ENCODE measurements around the gene KDF1.
"Not testable (repeated sequence)": the region's sequence is repeated elsewhere in the genome, so short reads cannot be mapped to it uniquely, and the experiment has no call there.

KDF1 gene

DNA sequence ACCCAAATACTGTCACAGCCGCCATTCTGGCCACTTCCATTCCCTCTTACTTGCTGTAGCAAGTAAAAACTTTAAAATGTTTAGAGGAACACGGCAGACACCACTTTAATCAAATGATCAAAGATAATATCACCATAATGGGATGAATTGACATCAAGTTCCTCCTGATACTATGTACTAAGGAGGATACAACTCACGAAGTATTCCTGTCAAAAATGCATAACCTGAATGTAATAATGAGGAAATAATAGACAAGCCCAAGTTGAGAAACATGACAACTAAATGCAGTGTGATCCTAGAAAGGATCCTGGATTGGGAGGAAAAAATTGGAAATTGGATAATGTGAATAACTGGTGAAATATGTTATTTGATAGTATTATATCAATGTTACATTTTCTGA is 3.9 kb downstream of the KDF1 start:
- DNase-seq (ENCODE audit: low read depth in 2 of 2), result no peak

DNA sequence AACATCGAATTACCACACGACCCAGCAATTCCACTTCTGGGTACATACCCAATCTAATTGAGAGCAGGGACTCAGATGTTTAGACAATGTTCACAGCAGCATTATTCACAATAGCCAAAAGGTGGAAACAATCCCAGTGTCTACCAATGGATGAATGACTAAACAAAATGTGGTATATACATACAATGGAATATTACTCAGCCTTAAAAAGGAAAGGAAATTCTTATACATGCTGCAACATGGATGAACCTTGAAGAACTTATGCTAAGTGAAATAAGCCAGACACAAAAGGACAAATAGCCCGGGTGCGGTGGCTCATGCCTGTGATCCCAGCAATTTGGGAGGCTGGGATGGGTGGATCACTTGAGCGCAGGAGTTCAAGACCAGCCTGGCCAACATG is 6.9 kb downstream of the KDF1 start:
- no peak for DNase-seq (ENCODE audit: low read depth in 2 of 2)

DNA sequence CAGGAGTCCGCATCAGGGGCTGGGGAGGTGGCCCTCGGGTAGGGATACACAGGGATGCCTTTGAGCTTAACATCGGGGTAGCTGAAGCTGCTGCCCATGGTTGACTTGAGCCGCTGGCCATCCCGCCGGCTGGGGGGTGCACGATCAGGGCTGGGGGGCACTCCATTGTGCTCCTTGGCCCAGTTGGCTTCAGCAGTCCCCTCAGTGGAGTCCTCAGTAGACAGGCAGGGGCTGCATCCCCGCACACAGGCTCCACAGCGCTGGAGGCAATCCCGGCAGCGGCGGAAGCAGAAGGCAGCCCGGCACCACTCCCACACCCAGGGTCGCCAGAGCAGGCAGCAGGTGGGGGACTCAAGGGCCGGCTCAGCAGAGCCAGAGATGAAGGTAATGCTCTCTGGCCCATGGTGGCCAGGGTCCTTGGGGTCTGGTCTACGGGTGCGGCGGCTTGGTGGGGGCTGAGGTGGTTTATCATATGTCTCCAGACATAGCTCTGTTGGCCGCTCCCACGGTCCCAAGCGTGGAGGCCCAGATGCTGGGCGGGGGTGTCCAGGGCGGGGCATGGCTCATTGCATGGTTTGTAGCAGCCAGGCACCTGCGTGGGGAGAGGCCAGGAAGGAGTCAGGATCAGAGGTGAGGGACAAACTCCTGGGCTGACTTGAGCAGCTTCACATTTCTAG is 8.3 kb downstream of the KDF1 start:
- no peak for DNase-seq (ENCODE audit: low read depth in 2 of 2)

DNA sequence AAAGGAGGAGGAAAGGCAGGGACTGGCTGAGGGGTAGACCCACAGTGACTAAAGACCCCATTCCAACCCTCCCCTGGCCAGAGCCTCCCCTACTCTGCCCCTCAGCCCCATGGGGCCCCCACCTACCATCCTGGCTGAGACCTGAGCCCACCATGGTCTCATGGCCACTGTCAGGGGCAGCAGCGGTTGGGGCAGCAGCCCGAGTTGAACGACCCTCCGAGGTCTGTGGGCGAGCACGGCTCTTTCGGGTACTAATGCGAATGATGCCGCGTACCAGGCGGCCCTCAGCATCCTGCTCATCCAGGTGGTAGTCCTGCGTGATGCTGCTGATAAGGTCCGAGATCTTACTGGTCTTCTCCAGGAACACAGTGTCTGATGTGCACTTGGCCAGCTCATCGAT is 9.1 kb downstream of the KDF1 start:
- no peak for DNase-seq (ENCODE audit: low read depth in 2 of 2)

DNA sequence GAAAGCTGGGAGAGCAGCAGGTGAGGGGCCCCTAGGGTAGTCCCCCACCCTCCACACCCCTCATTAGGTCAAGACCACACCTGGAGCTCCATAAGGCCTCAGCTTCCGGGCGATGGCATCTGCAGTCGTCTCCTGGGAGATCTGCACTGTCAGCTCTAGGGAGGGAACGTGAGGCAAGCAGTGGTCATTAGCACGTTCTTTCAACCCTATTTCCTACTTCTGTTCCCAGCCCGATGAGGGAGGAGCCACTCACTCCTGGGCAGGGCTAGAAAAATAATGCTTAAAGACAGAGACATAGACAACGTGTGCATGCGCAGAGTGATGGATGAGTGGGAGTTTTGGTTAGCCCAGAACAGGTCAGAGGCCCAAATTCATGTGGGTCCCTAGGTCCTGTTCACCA is 9.7 kb downstream of the KDF1 start:
- no peak for DNase-seq (ENCODE audit: low read depth in 2 of 2)

DNA sequence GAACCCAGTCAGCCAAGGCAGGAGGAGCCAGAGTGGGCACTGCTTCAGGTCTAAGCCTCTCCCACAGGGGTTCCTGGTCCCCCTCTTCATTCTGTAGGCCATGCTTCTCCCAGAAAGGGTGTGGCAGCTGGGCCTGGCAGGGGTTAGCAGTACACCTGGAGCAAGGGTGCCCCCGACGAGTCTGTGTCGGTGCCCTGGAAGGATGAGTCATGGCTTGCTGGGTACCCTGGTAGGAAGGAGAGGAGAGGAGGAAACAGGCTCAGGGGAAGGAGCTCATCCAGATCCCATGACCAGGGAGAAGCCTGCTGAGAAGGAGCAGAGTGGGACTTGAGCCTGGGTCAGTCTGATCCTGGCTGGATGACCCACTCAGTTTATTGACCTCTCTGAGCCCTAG is 10.3 kb downstream of the KDF1 start:
- no peak for DNase-seq (ENCODE audit: low read depth in 2 of 2)

DNA sequence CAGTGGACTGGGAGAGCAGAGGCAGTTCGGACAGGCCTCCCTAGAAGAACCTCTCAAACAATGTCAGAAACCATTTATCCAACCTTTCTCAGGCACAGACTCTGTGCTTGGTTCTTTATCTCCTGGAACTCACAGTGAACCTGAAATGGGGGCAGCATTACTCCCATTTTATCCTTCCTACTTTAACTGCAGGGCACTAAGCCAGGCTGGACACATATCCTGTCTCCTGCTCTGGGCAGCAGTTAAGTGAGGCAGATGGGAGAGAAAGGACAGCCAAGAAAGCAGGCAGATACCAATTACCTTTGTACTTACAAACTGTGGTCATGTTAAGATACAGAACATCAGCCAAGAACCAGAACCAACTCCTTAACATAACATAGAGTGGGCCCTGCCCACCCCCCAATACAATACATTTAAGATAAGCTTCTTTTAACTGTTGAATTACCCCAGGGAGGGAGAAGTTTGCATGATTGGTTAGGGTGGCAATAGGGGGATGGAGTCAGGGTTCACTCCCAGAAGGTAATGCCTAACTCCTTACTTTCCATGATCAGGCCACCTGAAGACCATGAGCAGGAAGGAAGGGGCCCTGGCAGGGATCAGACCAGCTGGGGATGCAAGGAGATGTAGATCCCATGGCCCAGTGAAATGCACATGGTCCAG is 10.9 kb downstream of the KDF1 start:
- DNase-seq (ENCODE audit: low read depth in 2 of 2), result no peak

DNA sequence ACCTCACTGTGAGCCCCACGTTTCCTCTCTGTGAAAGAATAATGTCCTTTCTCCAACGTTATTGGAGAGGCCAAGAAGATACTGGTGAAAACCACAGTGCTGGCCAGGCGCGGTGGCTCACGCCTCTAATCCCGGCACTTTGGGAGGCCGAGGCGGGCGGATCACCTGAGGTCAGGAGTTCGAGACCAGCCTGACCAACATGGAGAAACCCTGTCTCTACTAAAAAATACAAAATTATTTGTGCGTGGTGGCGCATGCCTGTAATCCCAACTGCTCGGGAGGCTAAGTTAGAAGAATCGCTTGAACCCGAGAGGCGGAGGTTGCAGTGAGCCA is 11.6 kb downstream of the KDF1 start:
- not testable (repeated sequence) for DNase-seq (ENCODE audit: low read depth in 2 of 2)

DNA sequence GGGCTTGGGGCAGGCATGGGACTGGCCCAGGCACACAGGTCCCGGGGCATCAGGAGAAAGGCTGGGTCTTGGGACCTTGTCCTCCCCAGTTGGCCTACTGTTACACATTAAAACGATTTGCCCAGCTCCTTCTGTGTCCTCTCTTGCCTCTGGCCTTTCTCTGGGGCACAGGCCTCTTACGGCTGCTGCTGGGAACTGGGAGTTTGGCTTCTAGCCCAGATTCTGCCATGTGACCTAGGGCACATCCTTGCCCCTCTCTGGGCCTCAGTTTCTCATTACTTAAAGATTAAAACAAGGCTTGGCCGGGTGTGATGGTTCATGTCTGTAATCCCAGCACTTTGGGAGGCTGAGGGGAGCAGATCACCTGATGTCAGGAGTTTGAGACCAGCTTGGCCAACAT is 14.0 kb downstream of the KDF1 start:
- no peak for DNase-seq (ENCODE audit: low read depth in 2 of 2)

DNA sequence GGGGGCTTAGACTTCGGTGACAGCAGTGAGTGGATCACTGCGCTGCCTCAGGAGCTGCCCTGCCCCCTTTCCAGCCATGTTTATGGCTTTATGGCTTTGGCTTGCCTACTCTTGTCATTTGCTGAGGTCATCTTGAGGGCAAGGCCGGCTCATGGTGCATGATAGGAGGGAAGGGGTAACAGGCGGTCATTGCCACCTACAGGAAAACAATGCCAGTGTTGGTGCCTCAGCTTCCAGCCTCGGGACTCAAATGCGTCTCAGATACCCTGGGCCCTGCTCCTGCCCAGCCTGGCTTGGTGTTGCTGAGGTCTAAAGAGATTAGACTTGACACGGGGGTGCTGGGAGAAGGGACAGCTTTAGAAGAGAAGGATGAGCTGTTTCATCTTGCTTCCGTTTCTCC is 14.5 kb downstream of the KDF1 start:
- DNase-seq (ENCODE audit: low read depth in 2 of 2), result no peak

DNA sequence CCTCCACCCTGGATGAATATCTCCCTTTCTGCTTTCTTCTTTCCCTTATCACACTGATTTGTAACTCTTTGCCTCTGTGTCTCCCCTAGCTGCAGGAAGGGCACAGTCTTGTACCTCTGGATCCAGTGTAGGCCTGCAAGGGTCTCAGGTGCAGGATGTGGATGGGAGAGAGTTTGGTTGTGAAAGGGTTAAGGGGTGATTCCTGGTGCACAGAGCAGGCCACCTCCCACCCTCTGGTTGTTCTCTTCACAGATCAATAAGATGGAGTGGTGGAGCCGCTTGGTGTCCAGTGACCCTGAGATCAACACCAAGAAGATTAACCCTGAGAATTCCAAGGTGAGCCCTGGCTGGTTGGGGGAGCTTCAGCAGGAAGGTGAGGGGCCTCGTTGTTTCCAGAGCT is 15.1 kb downstream of the KDF1 start:
- no peak for DNase-seq (ENCODE audit: low read depth in 2 of 2)

DNA sequence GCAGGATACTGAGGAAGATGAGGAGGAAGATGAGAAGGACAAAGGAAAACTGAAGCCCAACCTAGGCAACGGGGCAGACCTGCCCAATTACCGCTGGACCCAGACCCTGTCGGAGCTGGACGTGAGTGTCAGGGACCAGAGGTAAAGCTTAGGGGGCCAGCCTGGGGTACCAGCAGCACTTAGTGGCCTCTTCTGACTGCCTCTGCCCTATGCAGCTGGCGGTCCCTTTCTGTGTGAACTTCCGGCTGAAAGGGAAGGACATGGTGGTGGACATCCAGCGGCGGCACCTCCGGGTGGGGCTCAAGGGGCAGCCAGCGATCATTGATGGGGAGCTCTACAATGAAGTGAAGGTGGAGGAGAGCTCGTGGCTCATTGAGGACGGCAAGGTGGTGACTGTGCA is 17.6 kb downstream of the KDF1 start:
- DNase-seq (ENCODE audit: low read depth in 2 of 2), result no peak

DNA sequence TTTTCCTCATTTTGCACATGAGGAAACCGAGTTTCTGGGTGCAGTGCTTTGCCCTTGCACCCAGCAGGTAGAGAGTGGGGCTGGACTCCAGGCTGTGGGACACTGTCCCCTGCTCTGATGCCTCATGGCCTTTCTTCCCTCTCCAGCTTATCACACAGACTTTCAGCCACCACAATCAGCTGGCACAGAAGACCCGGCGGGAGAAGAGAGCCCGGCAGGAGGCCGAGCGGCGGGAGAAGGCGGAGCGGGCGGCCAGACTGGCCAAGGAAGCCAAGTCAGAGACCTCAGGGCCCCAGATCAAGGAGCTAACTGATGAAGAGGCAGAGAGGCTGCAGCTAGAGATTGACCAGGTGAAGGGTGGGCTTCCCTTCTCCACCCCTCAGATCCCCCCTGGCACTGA is 19.0 kb downstream of the KDF1 start:
- no peak for DNase-seq (ENCODE audit: low read depth in 2 of 2)

DNA sequence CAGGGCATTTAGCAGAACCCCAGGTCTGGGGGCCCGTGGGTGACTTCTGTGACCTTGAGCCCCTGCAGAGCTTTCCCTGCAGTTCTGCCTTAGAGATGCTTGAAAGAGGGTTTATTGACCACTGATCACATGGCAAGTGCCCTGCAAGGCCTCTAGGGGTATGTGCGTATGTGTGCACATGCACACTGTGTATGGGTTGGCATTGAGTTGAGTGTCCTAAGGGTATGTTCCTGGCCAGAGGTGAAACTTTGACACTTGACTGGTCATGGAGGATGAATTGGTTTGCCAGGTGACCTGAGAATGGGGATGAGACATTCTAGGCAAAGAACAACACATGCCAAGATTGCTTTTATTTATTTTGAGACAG is 21.6 kb downstream of the KDF1 start:
- DNase-seq (ENCODE audit: low read depth in 2 of 2), result no peak

DNA sequence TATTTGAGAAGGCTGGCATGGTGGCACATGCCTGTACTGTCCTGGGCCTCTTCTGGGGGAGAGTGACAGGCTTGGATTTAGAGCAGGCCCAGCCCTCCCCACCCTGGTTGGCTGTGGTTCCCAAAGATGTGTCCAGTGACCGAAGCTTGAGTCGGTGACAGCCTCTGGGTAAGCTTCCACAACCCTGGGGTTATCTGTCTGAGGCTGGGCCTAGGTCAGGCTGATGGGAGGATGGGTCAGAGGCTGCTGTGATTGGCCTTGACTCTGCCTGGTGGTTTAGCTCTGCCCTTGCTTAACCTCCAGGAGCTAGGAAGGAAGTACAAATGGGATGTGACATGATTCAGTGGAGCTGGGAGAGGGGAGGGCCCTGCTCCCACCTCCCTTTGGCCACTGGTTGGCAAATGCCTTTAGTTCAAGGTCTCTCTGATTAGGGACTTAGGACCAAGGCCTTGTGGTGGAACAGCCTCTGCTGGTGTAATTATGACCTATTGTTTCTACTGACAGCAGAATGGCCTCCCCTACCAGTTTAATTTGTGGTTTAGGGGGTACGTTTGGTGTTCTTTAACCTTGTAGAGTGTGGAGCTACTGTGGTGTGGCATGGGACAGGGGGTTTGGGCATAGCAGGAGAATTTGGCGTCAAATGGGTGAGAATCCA is 22.1 kb downstream of the KDF1 start:
- DNase-seq (ENCODE audit: low read depth in 2 of 2), result no peak

DNA sequence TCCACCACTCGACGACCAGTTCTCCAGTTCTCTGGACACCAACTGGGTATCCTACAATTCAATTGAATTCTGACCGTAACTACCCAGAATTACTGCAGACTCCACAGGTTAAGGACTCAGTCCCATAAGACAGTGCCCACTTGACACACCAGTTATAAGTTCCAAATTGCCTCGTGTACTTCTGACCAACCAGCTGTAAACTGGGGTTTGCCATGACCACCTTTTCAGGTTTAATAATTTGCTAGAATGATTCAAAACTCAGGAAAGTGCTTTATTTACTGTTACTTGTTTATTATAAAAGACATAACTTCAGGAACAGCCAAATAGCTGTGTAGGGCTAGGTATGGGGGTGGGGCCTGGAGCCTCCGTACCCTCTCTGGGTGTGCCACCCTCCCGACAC is 23.4 kb downstream of the KDF1 start:
- DNase-seq (ENCODE audit: low read depth in 2 of 2), result no peak

DNA sequence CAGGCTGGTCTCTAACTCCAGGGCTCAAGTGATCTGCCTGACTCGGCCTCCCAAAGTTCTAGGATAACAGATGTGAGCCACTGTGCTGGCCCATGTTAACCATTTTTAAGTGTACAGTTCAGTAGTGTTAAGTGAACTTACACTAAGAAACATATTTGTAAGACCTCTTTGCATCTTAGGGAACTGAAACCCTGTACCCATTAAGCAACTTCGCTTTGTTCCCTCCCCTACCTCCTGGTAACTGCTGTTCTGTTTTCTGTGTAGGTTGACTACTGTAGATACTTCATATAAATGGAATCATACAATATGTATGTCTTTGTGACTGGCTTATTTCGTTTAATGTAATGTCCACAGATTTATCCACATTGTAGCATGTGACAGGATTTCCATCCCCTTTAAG is 27.7 kb downstream of the KDF1 start:
- DNase-seq (ENCODE audit: low read depth in 2 of 2), result no peak

DNA sequence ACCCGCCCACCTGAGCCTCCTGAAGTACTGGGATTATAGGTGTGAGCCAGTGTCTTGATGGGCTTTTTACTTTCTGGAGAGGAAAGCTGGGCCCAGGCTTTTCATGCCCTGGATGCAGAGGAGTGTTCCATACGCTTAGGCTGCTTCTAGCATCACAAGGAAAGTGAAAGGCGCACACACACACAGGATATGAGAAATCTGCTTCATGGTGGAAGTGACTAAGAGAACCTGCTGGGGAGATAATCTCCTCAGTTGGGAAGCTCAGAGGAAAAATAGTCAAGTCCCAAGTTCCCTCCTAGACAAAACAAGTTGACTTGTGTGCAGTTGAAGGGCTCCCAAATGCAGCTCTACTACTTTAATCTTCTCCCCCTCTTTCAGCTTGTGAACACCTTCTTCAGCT is 36.6 kb downstream of the KDF1 start:
- DNase-seq (ENCODE audit: low read depth in 2 of 2), result no peak

DNA sequence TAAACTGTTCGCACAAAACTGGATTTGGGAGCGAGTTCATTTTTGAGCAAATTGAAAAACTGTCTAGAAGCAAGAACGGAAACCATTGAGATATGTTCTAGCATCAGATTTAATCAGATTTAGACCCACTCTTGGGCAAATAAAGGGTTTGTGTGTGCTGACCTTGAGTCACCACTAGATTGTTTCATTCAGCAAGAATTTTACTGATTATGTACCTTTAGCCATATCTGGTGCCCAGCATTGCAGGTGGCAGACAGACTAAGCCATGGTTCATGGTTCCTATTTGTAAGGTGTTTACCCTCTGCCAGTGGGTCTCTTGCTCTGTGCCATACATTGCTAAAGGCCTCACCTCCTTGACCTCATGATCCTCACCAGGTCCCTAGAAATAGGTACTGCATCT is 37.4 kb downstream of the KDF1 start:
- DNase-seq (ENCODE audit: low read depth in 2 of 2), result no peak

DNA sequence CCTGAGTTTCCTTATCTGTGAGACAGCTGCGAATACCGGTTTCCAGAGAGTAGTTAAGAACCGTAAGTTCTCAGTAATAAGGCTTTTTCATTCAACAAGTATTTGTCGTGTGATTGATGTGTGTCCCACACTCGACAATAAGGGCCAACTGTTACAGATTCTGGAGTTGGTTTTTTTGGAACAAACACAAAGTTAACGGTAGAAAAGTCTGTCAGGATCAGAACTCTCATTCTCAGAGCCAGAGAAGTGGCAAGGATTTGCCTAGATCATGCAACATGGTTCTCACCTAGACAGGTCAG is 37.9 kb downstream of the KDF1 start:
- no peak for DNase-seq (ENCODE audit: low read depth in 2 of 2)

DNA sequence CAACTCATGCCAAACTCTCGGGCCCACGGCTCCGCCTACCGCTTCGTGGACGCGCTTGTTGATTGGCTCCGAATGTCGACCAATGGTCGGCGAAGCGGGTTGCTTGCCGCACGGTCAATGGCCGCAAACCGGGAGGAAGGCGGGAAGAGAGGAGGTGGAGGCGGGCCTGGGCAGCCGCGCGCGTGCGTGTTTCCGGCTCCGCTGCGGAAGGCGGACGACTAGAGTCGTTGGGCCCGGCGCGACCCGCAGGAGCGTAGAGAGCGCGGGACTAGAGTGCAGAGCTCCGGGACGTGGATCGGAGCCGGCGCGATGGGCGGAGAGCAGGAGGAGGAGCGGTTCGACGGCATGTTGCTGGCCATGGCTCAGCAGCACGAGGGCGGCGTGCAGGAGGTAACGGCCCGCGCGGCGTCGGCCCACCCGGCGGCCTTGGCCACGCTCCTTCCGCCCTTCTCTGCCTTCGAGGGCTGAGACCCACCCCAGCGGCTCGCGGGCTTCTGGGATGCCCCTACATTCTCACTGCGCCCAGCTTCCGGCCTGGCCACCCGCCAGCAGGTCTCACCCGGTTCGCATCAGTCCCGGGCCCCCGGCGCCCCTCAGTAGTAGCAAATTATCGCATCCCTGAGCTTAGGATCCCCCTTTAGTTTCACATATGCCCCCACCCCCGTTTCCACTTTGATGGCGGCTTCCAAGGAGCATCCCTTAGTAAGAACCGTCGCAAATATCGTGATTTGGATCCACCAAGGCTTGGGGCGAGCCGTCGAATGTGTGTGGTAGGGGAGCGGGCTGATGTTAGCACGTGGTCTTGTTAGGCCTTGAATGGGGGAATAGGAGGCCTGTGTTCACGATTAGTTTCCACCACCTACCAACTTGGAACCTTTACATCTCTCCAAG is 38.5 kb downstream of the KDF1 start, which contains the start of gene NUDC:
Gene NUDC (plus strand): TSS at position 204 of the 891 bp plus-strand sequence. CDS start 106 bp downstream, at position 310.
- peak; percentile 80 to 82 for DNase-seq (ENCODE audit: low read depth in 2 of 2)

DNA sequence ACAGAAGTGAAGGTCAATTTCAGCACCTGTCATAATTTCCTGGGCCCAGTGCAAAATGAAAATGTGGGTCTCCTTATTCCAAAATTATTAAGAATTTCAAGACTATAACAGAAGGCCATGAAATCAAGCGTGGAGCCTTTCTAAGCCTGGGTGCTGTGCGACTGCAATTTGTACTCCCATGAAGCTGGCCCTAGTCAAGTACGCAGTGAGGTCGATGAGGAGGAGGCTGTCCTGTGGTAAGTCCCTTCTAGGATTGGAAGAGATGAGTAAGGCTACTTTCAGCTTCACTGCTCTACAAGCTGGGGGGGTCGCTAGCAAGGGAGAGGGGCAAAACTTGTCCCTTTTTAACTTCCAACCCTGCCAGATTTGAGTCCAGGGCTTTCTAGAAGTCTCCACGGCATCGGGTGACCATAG is 39.1 kb downstream of the KDF1 start:
- DNase-seq (ENCODE audit: low read depth in 2 of 2), result no peak

Data from stimulated activated CD4-positive, alpha-beta T cell treated with anti-CD3 and anti-CD28 coated beads, Interleukin-1b, Interleukin-23, amount 100 ng/mL, for 1 hour (primary cell).